H9 (cell line): ENCODE measurements around the gene TGDS. TPM values are rescaled to one million over a fixed set of nuclear protein-coding genes. Genes with fewer than 3 reads are reported as not detected.

Experiments used
- DNase-seq: peaks from one replicate; pipeline ENCODE4 v3.0.0-alpha.2; 2017
- H2AFZ ChIP-seq: one replicate; pipeline ENCODE4 v1.6.1; 2013; ENCODE audit warnings: mild to moderate bottlenecking, low read length, control low read depth, moderate library complexity
- H2AK5ac ChIP-seq: 2 replicates; pipeline ENCODE4 v1.6.1; 2013; ENCODE audit warnings: low read length, control low read depth, mixed read lengths; ENCODE audit not compliant: insufficient read length
- H2BK120ac ChIP-seq: one replicate; pipeline ENCODE4 v1.6.1; 2013; ENCODE audit warnings: low read depth, mild to moderate bottlenecking, low read length, control low read depth, inconsistent platforms; ENCODE audit not compliant: poor library complexity, severe bottlenecking
- H2BK12ac ChIP-seq: 2 replicates; pipeline ENCODE4 v1.6.1; 2013; ENCODE audit warnings: low read length, control low read depth, mixed read lengths, low read depth; ENCODE audit not compliant: insufficient read length
- H2BK15ac ChIP-seq: 2 replicates; pipeline ENCODE4 v1.6.1; 2013; ENCODE audit warnings: low read depth, low read length, control low read depth
- H2BK20ac ChIP-seq: one replicate; pipeline ENCODE4 v1.6.1; 2013; ENCODE audit warnings: low read depth, mild to moderate bottlenecking, low read length, control low read depth, inconsistent platforms; ENCODE audit not compliant: poor library complexity, severe bottlenecking
- H2BK5ac ChIP-seq: 2 replicates; pipeline ENCODE4 v1.6.1; 2013; ENCODE audit warnings: low read length, control low read depth, mixed read lengths; ENCODE audit not compliant: insufficient read length
- H3K14ac ChIP-seq: 2 replicates; pipeline ENCODE4 v1.6.1; 2013; ENCODE audit warnings: low read length, control low read depth; ENCODE audit not compliant: insufficient read depth
- H3K18ac ChIP-seq: 2 replicates; pipeline ENCODE4 v1.6.1; 2013; ENCODE audit warnings: low read depth, mild to moderate bottlenecking, mixed read lengths, low read length, control low read depth; ENCODE audit not compliant: insufficient read length
- H3K23ac ChIP-seq: 2 replicates; pipeline ENCODE4 v1.6.1; 2013; ENCODE audit warnings: low read length, control low read depth, mixed read lengths, low read depth; ENCODE audit not compliant: insufficient read length
- H3K23me2 ChIP-seq: 2 replicates; pipeline ENCODE4 v1.6.1; 2013; ENCODE audit warnings: low read depth, mild to moderate bottlenecking, mixed read lengths, low read length, control low read depth; ENCODE audit not compliant: insufficient read length, poor library complexity, severe bottlenecking
- H3K27ac ChIP-seq: 2 replicates; pipeline ENCODE4 v1.5.1; 2013; ENCODE audit warnings: low read length, control low read depth, mixed read lengths, low read depth; ENCODE audit not compliant: insufficient read length
- H3K27me3 ChIP-seq: 2 replicates; pipeline ENCODE4 v1.6.1; 2013; ENCODE audit warnings: low read length, control low read depth, inconsistent platforms; ENCODE audit not compliant: insufficient read depth
- H3K4ac ChIP-seq: 2 replicates; pipeline ENCODE4 v1.6.1; 2013; ENCODE audit warnings: low read depth, mild to moderate bottlenecking, control low read depth, inconsistent platforms, low read length, moderate library complexity
- H3K4me1 ChIP-seq: 2 replicates; pipeline ENCODE4 v1.6.1; 2013; ENCODE audit warnings: low read length, control low read depth, inconsistent platforms; ENCODE audit not compliant: insufficient read depth
- H3K4me2 ChIP-seq: 2 replicates; pipeline ENCODE4 v1.6.1; 2013; ENCODE audit warnings: low read length, control low read depth, mixed read lengths; ENCODE audit not compliant: insufficient read length, insufficient read depth
- H3K56ac ChIP-seq: 2 replicates; pipeline ENCODE4 v1.6.1; 2013; ENCODE audit warnings: low read depth, mild to moderate bottlenecking, mixed read lengths, low read length, control low read depth; ENCODE audit not compliant: insufficient read length
- H3K79me1 ChIP-seq: 2 replicates; pipeline ENCODE4 v1.6.1; 2013; ENCODE audit warnings: low read depth, mild to moderate bottlenecking, moderate library complexity, low read length, control low read depth, inconsistent platforms; ENCODE audit not compliant: insufficient read depth, poor library complexity, severe bottlenecking
- H3K79me2 ChIP-seq: 2 replicates; pipeline ENCODE4 v1.6.1; 2013; ENCODE audit warnings: low read length, control low read depth, inconsistent platforms; ENCODE audit not compliant: insufficient read depth
- H3K9ac ChIP-seq: 2 replicates; pipeline ENCODE4 v1.6.1; 2013; ENCODE audit warnings: low read length, control low read depth, mixed read lengths; ENCODE audit not compliant: insufficient read length; ENCODE audit errors: extremely low read depth
- H3K9me3 ChIP-seq: one replicate; pipeline ENCODE4 v1.6.1; 2013; ENCODE audit warnings: low read depth, low read length, inconsistent platforms; ENCODE audit not compliant: control insufficient read depth
- H3T11ph ChIP-seq: one replicate; pipeline ENCODE4 v1.6.1; 2013; ENCODE audit warnings: mild to moderate bottlenecking, low read length, control low read depth, inconsistent platforms
- H4K20me1 ChIP-seq: one replicate; pipeline ENCODE4 v1.6.1; 2013; ENCODE audit not compliant: control insufficient read depth, insufficient read length, insufficient read depth
- H4K5ac ChIP-seq: 2 replicates; pipeline ENCODE4 v1.6.1; 2013; ENCODE audit warnings: low read depth, mild to moderate bottlenecking, mixed read lengths, low read length, control low read depth; ENCODE audit not compliant: insufficient read length
- H4K8ac ChIP-seq: replicated peaks from 2 replicates; pipeline ENCODE4 v1.6.1; 2013; ENCODE audit warnings: low read length, control low read depth, mixed read lengths, low read depth; ENCODE audit not compliant: insufficient read length
- H4K91ac ChIP-seq: 2 replicates; pipeline ENCODE4 v1.6.1; 2013; ENCODE audit warnings: low read depth, mild to moderate bottlenecking, moderate library complexity, mixed read lengths, low read length, control low read depth; ENCODE audit not compliant: insufficient read length
- H3K27ac Mint-ChIP-seq, 3 experiments: 2 replicates in 2 of 3; 3 replicates in 1 of 3; pipeline ENCODE4 v1.8.0; 2020 to 2021; ENCODE audit warnings: mixed read lengths in 3 of 3, mild to moderate bottlenecking in 1 of 3, moderate library complexity in 1 of 3
- H3K27me3 Mint-ChIP-seq: 2 replicates; pipeline ENCODE4 v1.8.0; 2021; ENCODE audit warnings: low read depth, mild to moderate bottlenecking, moderate library complexity, mixed read lengths
- H3K36me3 Mint-ChIP-seq, 3 experiments: 2 replicates in 2 of 3; 3 replicates in 1 of 3; pipeline ENCODE4 v1.8.0; 2020 to 2021; ENCODE audit warnings: low read depth in 3 of 3, mixed read lengths in 3 of 3; ENCODE audit not compliant: insufficient read depth in 1 of 3
- H3K4me1 Mint-ChIP-seq, 2 experiments: 2 replicates each; pipeline ENCODE4 v1.8.0; 2020; ENCODE audit warnings: mixed read lengths in 2 of 2
- H3K4me3 Mint-ChIP-seq, 2 experiments: 2 replicates in 1 of 2; 3 replicates in 1 of 2; pipeline ENCODE4 v1.8.0; 2020 to 2021; ENCODE audit warnings: mild to moderate bottlenecking in 2 of 2, mixed read lengths in 2 of 2, moderate library complexity in 1 of 2
- H3K9me3 Mint-ChIP-seq, 2 experiments: 2 replicates in 1 of 2; 3 replicates in 1 of 2; pipeline ENCODE4 v1.8.0; 2020; ENCODE audit warnings: mild to moderate bottlenecking in 2 of 2, mixed read lengths in 2 of 2, moderate library complexity in 1 of 2
- WGBS: extraction: QIAGEN DNeasy Blood & Tissue Kit; methylation state at CpG from one replicate; pipeline ENCODE4 v1.1.7; 2013; ENCODE audit warnings: missing lambda C conversion rate, low lambda C conversion rate, mixed read lengths; ENCODE audit not compliant: insufficient read length; ENCODE audit errors: extremely low coverage; 5-methylcytosine and 5-hydroxymethylcytosine counted together
- total RNA-seq: library from RNA; stranded (reverse); gene quantifications from 2 replicates; pipeline ENCODE4 v1.2.1, GENCODE V29; 2021
- TF ChIP-seq, protein P1 (sequence below): fragments of 200-600 bp; sonication (generic); conservative IDR thresholded peaks from 3 replicates; pipeline ENCODE4 v1.8.0; 2021; ENCODE audit warnings: antibody characterized with exemption, mild to moderate bottlenecking

The TGDS gene
- total RNA-seq, 1 experiment from 2014 or later: 13.9 TPM

DNA sequence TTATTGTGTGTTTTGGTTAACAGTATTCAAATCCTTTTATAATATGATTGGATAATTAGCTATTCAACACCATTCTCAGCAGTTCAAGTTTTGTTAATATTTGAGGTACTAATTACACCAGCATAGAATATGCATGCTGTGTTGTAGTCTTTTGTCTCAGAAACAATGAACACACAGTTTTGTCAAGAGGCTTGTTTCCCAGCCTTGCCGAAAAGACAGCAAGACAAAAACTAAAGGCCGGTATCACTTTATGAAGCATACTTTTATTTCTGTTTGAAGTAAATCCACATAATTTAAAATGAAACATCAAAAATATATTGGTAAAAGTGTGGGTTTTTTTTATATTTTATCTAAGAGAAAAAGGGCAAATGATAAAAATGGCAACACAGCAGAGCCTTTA is 13.2 kb upstream of the TGDS start:
- no peak overlapping the region for H3K56ac ChIP-seq
- no peak overlapping the region for H2BK12ac ChIP-seq
- Mint-ChIP-seq H3K4me1 (peaks cover 2 to 3% of the 10 kb centered on the region in 2 experiments; a peak in 2 of 4 replicates), H3K36me3 (peaks cover 15 to 49% (median 45%) of the 10 kb centered on the region in 3 experiments; a peak in 6 of 7 replicates), H3K9me3 (no peaks in the 10 kb centered on the region), H3K27me3 (no peaks in the 10 kb centered on the region), H3K27ac (no peak overlapping the region), H3K4me3 (no peak overlapping the region)
- H3K79me1 ChIP-seq: no peaks in the 10 kb centered on the region
- no peak overlapping the region for H2BK120ac ChIP-seq
- TF ChIP-seq, protein P1, sequence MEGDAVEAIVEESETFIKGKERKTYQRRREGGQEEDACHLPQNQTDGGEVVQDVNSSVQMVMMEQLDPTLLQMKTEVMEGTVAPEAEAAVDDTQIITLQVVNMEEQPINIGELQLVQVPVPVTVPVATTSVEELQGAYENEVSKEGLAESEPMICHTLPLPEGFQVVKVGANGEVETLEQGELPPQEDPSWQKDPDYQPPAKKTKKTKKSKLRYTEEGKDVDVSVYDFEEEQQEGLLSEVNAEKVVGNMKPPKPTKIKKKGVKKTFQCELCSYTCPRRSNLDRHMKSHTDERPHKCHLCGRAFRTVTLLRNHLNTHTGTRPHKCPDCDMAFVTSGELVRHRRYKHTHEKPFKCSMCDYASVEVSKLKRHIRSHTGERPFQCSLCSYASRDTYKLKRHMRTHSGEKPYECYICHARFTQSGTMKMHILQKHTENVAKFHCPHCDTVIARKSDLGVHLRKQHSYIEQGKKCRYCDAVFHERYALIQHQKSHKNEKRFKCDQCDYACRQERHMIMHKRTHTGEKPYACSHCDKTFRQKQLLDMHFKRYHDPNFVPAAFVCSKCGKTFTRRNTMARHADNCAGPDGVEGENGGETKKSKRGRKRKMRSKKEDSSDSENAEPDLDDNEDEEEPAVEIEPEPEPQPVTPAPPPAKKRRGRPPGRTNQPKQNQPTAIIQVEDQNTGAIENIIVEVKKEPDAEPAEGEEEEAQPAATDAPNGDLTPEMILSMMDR: no peak
- H3K4me2 ChIP-seq: no peak overlapping the region
- no peak overlapping the region for H3K27ac ChIP-seq
- H3K27me3 ChIP-seq: no peaks in the 10 kb centered on the region
- H2AFZ ChIP-seq: no peak overlapping the region
- no peaks in the 10 kb centered on the region for H3K79me2 ChIP-seq
- H3K14ac ChIP-seq: no peak overlapping the region
- no peak overlapping the region for H4K91ac ChIP-seq
- WGBS: no CpG with 5 or more reads among the region's 2 CpGs
- H3K9ac ChIP-seq: no peak overlapping the region
- no peak overlapping the region for H2BK5ac ChIP-seq
- no peak overlapping the region for H3K18ac ChIP-seq
- H3K23ac ChIP-seq: no peak overlapping the region
- DNase-seq: no peak
- H2BK15ac ChIP-seq: no peak overlapping the region
- H3K4ac ChIP-seq: no peak overlapping the region
- H3T11ph ChIP-seq: no peak overlapping the region
- no peaks in the 10 kb centered on the region for H3K23me2 ChIP-seq
- H3K9me3 ChIP-seq: no peaks in the 10 kb centered on the region
- no peak overlapping the region for H4K8ac ChIP-seq
- H4K20me1 ChIP-seq: no peaks in the 10 kb centered on the region
- H2BK20ac ChIP-seq: no peak overlapping the region
- H2AK5ac ChIP-seq: no peak overlapping the region
- H3K4me1 ChIP-seq: no peaks in the 10 kb centered on the region
- no peak overlapping the region for H4K5ac ChIP-seq
